Mesodermal cell (in vitro differentiated cells): ENCODE measurements around the gene MNAT1.

Source experiments
- H3K27ac ChIP-seq: 2 replicates; pipeline ENCODE4 v1.7.0; 2013; ENCODE audit warnings: mild to moderate bottlenecking, low read depth, low read length, moderate library complexity; ENCODE audit not compliant: severe bottlenecking
- H3K36me3 ChIP-seq: 2 replicates; pipeline ENCODE4 v1.7.1; 2013; ENCODE audit warnings: mild to moderate bottlenecking, low read length, moderate library complexity; ENCODE audit not compliant: control insufficient read depth, insufficient read depth
- H3K4me1 ChIP-seq: one replicate; pipeline ENCODE4 v1.7.1; 2013; ENCODE audit warnings: mild to moderate bottlenecking, low read length; ENCODE audit not compliant: insufficient read depth, control insufficient read depth, poor library complexity, severe bottlenecking
- H3K4me3 ChIP-seq: 2 replicates; pipeline ENCODE4 v1.7.0; 2013; ENCODE audit warnings: low read length, control low read depth, mild to moderate bottlenecking; ENCODE audit not compliant: insufficient read depth, poor library complexity, severe bottlenecking; ENCODE audit errors: extremely low read depth
- H3K9me3 ChIP-seq: 2 replicates; pipeline ENCODE4 v1.7.1; 2013; ENCODE audit warnings: mild to moderate bottlenecking, low read length, moderate library complexity; ENCODE audit not compliant: control insufficient read depth
- WGBS, 2 experiments: methylation state at CpG; one replicate each; pipeline ENCODE4 v1.1.5; 2013; ENCODE audit warnings: missing lambda C conversion rate in 2 of 2; ENCODE audit not compliant: insufficient coverage in 2 of 2; 5-methylcytosine and 5-hydroxymethylcytosine counted together

Gene MNAT1

DNA sequence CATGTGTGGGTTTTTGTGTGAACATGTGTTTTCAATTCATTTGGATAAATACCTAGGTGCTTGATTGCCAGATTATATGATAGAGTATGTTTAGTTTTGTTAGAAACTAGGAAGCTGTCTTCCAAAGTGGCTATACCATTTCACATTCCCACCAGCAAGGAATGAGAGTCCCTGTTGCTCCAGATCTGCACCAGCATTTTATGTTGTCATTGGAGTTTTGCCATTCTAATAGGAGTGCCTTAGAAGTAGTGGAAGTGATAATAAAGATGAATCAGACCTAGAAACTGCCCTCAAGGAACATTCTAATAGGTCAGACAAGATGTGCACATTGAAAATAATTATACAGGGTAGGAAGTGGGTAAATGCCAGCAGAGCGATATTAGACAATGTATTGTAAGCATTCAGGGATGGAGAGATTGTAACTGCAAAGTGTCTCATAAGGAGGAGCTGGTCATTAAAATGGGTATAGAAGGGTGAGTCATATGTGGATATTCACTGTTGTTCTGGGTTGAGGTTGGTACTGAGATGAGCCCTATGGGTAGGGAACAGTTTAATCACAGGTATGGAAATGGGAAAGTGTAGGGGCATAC lies 71.4 kb downstream of the MNAT1 start:
- Histone ChIP-seq H3K36me3 (no peaks in the 10 kb centered on the region), H3K9me3 (no peaks in the 10 kb centered on the region), H3K4me1 (no peaks in the 10 kb centered on the region), H3K27ac (no peak overlapping the region), H3K4me3 (no peak overlapping the region)
- 93 to 100% methylated on average over 1 of the region's 1 CpG for WGBS, 2 experiments

DNA sequence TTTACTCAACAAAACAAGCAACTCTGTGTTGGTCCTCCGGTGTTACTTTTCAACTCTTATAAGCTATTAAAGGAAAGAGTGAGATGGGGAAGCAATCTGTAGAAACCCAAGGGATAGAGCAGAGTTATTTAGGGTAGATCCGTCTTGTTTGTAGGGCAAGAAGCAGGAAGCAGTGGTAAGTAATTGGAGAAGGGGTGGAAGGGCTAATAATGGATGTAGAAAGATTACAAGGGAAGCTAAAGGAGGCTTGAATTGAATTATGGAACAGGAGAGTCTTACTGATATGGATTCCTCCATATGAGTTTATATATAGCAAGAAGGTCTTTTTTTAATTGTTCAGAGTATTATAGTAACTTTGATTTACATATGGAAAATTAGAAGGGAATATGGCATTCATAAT lies 72.7 kb downstream of the MNAT1 start:
- 90 to 100% methylated on average over 1 to 2 of the region's 2 CpGs for WGBS, 2 experiments
- Histone ChIP-seq H3K9me3 (no peaks in the 10 kb centered on the region), H3K4me3 (no peak overlapping the region), H3K36me3 (peaks cover 2% of the 10 kb centered on the region), H3K4me1 (no peaks in the 10 kb centered on the region), H3K27ac (no peak overlapping the region)

DNA sequence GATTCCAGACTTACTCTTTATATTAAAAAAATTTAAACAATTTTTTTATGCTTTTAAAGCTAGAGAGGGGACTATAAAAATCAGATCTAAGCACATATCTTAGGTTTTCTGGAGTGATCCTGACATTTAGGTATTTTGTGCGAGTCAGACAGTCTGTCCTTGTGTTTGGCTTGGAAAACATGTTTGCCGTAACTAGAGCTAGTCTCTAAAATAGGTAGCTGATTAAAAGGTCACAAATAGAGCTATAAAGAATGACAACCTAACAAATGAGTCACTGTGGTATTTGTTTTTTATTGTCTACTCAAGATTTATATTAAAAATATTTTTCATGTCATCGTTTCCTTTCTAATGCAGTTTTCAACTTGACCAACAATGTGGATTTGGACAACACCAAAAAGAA lies 73.4 kb downstream of the MNAT1 start:
- no peaks in the 10 kb centered on the region for H3K4me1 ChIP-seq
- 86% methylated on average over 1 of the region's 3 CpGs; no CpG with 5 or more reads in 1 of the 2 experiments for WGBS, 2 experiments

DNA sequence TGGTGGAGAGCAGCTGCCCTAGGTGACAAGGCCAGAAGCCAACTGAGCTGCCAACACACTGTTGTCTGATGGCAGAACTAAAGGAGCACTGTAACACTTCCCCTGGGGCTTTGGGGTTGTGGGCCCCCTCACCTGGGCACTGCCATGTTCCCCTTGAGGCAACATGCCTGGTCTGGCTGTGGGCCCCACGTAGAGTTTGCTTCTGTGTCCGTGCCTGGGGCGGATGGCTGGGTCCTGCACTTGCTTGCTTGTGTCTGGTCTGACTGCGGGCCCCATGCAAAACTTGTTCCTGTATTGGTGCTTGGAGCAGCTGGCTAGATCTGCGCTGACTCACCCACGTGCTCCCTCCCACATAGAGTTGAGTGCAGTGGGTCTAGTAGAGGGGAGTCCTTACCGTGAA lies 78.4 kb downstream of the MNAT1 start:
- Histone ChIP-seq H3K4me3 (no peak overlapping the region), H3K36me3 (peaks cover 19% of the 10 kb centered on the region)
- 92 to 97% methylated on average over 4 to 6 of the region's 7 CpGs for WGBS, 2 experiments

More for the DNA sequence above, 73.4 kb downstream of the MNAT1 start:
- no peak overlapping the region for H3K4me3 ChIP-seq
- H3K27ac ChIP-seq, result no peak overlapping the region
- peaks cover 9% of the 10 kb centered on the region for H3K36me3 ChIP-seq
- H3K9me3 ChIP-seq, result no peaks in the 10 kb centered on the region

GRCh38 chr14:60815371-60815770 lies 80.8 kb downstream of the MNAT1 start:
- no peak overlapping the region for H3K4me3 ChIP-seq
- H3K27ac ChIP-seq, result no peak overlapping the region
- H3K9me3 ChIP-seq, result no peaks in the 10 kb centered on the region
- peaks cover 19% of the 10 kb centered on the region for H3K36me3 ChIP-seq
- H3K4me1 ChIP-seq, result no peaks in the 10 kb centered on the region
- WGBS, 2 experiments, result 94 to 96% methylated on average over 2 to 4 of the region's 4 CpGs

More for the DNA sequence above, 78.4 kb downstream of the MNAT1 start:
- Histone ChIP-seq H3K27ac (no peak overlapping the region), H3K9me3 (no peaks in the 10 kb centered on the region), H3K4me1 (no peaks in the 10 kb centered on the region)

DNA sequence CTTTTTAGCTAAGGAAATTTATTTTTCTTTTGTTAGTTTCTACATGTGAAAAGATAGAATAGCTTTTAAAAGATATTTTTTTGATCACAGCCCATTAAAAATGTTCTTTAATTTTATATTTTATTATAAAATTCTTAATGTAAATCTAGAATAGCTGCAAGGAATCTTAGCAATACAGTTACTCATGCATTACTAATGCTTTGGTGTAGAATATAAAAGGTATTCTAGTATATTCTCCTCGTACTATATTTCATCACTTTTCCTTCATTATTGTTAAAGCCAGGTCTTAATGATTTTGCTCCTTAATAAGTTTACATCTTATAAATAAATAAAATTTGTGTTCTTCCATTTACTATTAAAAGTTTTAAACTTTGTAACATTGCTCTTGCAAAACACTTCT lies 82.6 kb downstream of the MNAT1 start:
- Histone ChIP-seq H3K4me3 (no peak overlapping the region), H3K27ac (no peak overlapping the region), H3K4me1 (no peaks in the 10 kb centered on the region), H3K9me3 (no peaks in the 10 kb centered on the region), H3K36me3 (peaks cover 19% of the 10 kb centered on the region)
- WGBS, 2 experiments, result no CpG with 5 or more reads among the region's 1 CpG

- Histone ChIP-seq H3K36me3 (peaks cover 5% of the 10 kb centered on the region), H3K4me3 (no peak overlapping the region), H3K27ac (no peak overlapping the region), H3K9me3 (no peaks in the 10 kb centered on the region), H3K4me1 (no peaks in the 10 kb centered on the region)
- WGBS, 2 experiments, result 88 to 100% methylated on average over 1 to 3 of the region's 4 CpGs
Measured at GRCh38 chr14:60819575-60819974, 85.0 kb downstream of the MNAT1 start.

DNA sequence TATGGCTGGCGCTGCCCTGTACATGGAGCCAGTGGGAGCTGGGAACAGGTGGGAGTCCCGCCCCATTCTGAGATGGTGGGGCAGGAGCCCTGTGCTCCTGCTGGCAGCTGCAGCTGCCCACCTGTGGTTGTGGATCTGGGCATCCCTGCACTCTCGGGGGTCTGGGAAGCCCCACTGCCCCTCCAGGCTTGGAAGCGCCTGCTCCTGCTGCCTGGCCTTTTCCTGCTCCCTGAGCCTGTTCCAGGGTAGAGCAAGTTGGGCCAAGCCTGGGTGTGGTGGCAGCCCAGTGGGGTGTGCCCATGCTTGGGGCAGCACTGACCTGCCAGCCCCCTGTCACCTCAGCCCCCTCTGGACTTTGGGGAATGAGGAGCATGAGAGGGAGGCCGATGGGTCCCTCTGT lies 104.0 kb downstream of the MNAT1 start:
- peaks cover 24% of the 10 kb centered on the region for H3K36me3 ChIP-seq

DNA sequence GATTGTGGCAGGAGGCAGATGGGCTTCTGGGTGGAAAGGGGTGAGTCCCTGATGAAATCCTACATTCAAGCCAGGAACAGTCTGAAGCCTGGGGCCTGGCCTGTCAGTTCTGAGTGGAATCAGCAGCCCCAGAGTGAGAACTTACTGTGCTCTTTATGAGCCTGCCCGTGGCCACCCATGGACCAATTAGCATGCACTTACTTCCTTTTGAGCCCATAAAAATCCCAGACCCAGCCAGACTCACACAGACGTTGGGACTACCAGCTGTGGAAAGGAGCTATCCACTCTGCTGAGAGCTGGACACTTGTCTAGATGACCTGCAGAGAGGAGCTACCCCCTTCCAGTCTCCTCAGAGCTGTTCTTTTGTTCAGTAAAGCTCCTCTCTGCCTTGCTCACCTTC lies 104.5 kb downstream of the MNAT1 start:
- Histone ChIP-seq H3K36me3 (peaks cover 24% of the 10 kb centered on the region), H3K4me1 (no peaks in the 10 kb centered on the region), H3K9me3 (no peaks in the 10 kb centered on the region), H3K4me3 (no peak overlapping the region), H3K27ac (no peak overlapping the region)
- WGBS, 2 experiments, result 55 to 82% methylated on average over 2 of the region's 2 CpGs

More for the DNA sequence above, 104.0 kb downstream of the MNAT1 start:
- H3K4me3 ChIP-seq, result no peak overlapping the region
- H3K27ac ChIP-seq, result no peak overlapping the region
- H3K9me3 ChIP-seq, result no peaks in the 10 kb centered on the region
- 100% methylated on average over 2 to 4 of the region's 5 CpGs for WGBS, 2 experiments
- H3K4me1 ChIP-seq, result no peaks in the 10 kb centered on the region

GRCh38 chr14:60839657-60840056 lies 105.1 kb downstream of the MNAT1 start:
- H3K27ac ChIP-seq, result no peak overlapping the region
- peaks cover 24% of the 10 kb centered on the region for H3K36me3 ChIP-seq
- no peak overlapping the region for H3K4me3 ChIP-seq
- H3K4me1 ChIP-seq, result no peaks in the 10 kb centered on the region
- 92 to 98% methylated on average over 7 to 11 of the region's 11 CpGs for WGBS, 2 experiments
- H3K9me3 ChIP-seq, result no peaks in the 10 kb centered on the region

DNA sequence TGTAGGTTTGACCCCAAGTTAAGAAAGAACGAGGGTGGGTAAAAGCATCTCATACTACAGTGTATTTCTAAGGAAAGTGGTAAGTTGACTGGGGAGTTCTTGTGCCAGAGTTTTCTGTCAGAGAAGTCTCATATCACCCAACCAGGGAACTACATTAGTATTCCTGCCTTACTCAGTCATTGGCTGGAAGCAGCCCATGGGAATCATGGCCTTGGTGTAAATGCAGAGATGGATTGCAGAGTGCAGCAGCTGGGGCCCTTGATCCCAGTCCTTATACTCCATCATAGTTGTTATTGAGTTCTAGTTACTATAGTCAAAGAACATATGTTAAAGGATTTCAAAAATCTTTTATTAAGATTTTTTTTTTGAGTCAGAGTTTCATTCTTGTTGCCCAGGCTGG lies 105.8 kb downstream of the MNAT1 start:
- H3K4me1 ChIP-seq, result no peaks in the 10 kb centered on the region
- no peaks in the 10 kb centered on the region for H3K9me3 ChIP-seq
- WGBS, 2 experiments, result 80% methylated on average over 1 of the region's 1 CpG; no CpG with 5 or more reads in 1 of the 2 experiments
- H3K4me3 ChIP-seq, result no peak overlapping the region
- H3K27ac ChIP-seq, result no peak overlapping the region
- H3K36me3 ChIP-seq, result peaks cover 24% of the 10 kb centered on the region
